ENCODE data around the gene IFITM5.
"Not testable (repeated sequence)": the region's sequence is repeated elsewhere in the genome, so short reads cannot be mapped to it uniquely, and the experiment has no call there.

The IFITM5 gene

GRCh38 chr11:324593-325517 lies 25.5 kb upstream of the IFITM5 start:
- DNase-seq = peak; percentile 24
- not testable (repeated sequence) for H2BK5ac ChIP-seq (ENCODE audit: low read depth, low read length, poor library complexity, severe bottlenecking); H3K4me2 ChIP-seq (ENCODE audit: low read length, poor library complexity, severe bottlenecking); H3K27ac ChIP-seq (ENCODE audit: low read length, poor library complexity, severe bottlenecking); H3K79me1 ChIP-seq (replicated peaks; ENCODE audit: low read length, poor library complexity, severe bottlenecking); H4K91ac ChIP-seq (ENCODE audit: low read length); H3K27me3 ChIP-seq (ENCODE audit: control insufficient read depth in 1 of 2, insufficient read depth in 1 of 2, low read length in 2 of 2); H2AK5ac ChIP-seq (ENCODE audit: low read length, severe bottlenecking); H3K23ac ChIP-seq (ENCODE audit: low read length in 2 of 2); H3K9me3 ChIP-seq (ENCODE audit: control insufficient read depth, low read length); H3K36me3 ChIP-seq (ENCODE audit: control insufficient read depth in 1 of 2, insufficient read depth in 2 of 2, low read depth in 1 of 2, low read length in 2 of 2); H3K14ac ChIP-seq (ENCODE audit: low read length in 2 of 2); H2AFZ ChIP-seq (ENCODE audit: low read depth, low read length)
- Histone ChIP-seq H3K4ac (ENCODE audit: low read depth in 1 of 2, low read length in 2 of 2) (peak overlapping the region in 1 of 2 experiments; percentile 7), H4K8ac (ENCODE audit: low read length) (peak overlapping the region; percentile 87), H3K4me1 (ENCODE audit: control insufficient read depth, insufficient read depth, low read depth, low read length) (peaks cover 32% of the 10 kb centered on the region), H3K4me3 (ENCODE audit: insufficient read depth in 1 of 2, low read depth in 1 of 2, low read length in 2 of 2) (peak overlapping the region in 1 of 2 experiments; percentile 54), H2BK12ac (ENCODE audit: low read length in 2 of 2) (peak overlapping the region in 1 of 2 experiments; percentile 54), H2BK15ac (ENCODE audit: low read depth, poor library complexity, severe bottlenecking) (peak overlapping the region; percentile 23), H2BK120ac (ENCODE audit: low read depth, low read length) (peak overlapping the region; percentile 39), H3K9ac (ENCODE audit: low read length) (peak overlapping the region; percentile 65), H3K18ac (ENCODE audit: low read depth in 1 of 2, low read length in 2 of 2) (peak overlapping the region; percentile 41 to 62)
- 45% methylated on average over 21 of the region's 34 CpGs for WGBS

- peak overlapping the region in 1 of 2 experiments; percentile 7 for H3K4ac ChIP-seq (ENCODE audit: low read depth in 1 of 2, low read length in 2 of 2)
- peak overlapping the region; percentile 65 for H3K9ac ChIP-seq (ENCODE audit: low read length)
- 63% methylated on average over 10 of the region's 11 CpGs for WGBS
- peaks cover 36% of the 10 kb centered on the region for H3K4me1 ChIP-seq (ENCODE audit: control insufficient read depth, insufficient read depth, low read depth, low read length)
- no peaks in the 10 kb centered on the region for H3K36me3 ChIP-seq (ENCODE audit: control insufficient read depth in 1 of 2, insufficient read depth in 2 of 2, low read depth in 1 of 2, low read length in 2 of 2)
- H3K4me3 ChIP-seq (ENCODE audit: insufficient read depth in 1 of 2, low read depth in 1 of 2, low read length in 2 of 2) = no peak overlapping the region
- H2BK12ac ChIP-seq (ENCODE audit: low read length in 2 of 2) = peak overlapping the region in 1 of 2 experiments; percentile 3
- no peak overlapping the region for H3K23ac ChIP-seq (ENCODE audit: low read length in 2 of 2)
- H3K27ac ChIP-seq (ENCODE audit: low read length, poor library complexity, severe bottlenecking) = no peak overlapping the region
- no peak overlapping the region for H2BK5ac ChIP-seq (ENCODE audit: low read depth, low read length, poor library complexity, severe bottlenecking)
- H3K4me2 ChIP-seq (ENCODE audit: low read length, poor library complexity, severe bottlenecking) = no peak overlapping the region
- H3K14ac ChIP-seq (ENCODE audit: low read length in 2 of 2) = no peak overlapping the region
- H3K18ac ChIP-seq (ENCODE audit: low read depth in 1 of 2, low read length in 2 of 2) = peak overlapping the region in 1 of 2 experiments; percentile 41
- H4K91ac ChIP-seq (ENCODE audit: low read length) = no peak overlapping the region
- H3K27me3 ChIP-seq (ENCODE audit: control insufficient read depth in 1 of 2, insufficient read depth in 1 of 2, low read length in 2 of 2) = no peaks in the 10 kb centered on the region
- peak overlapping the region; percentile 48 for H2BK15ac ChIP-seq (ENCODE audit: low read depth, poor library complexity, severe bottlenecking)
- H4K8ac ChIP-seq (ENCODE audit: low read length) = peak overlapping the region; percentile 66
- H2BK120ac ChIP-seq (ENCODE audit: low read depth, low read length) = no peak overlapping the region
- H3K9me3 ChIP-seq (ENCODE audit: control insufficient read depth, low read length) = no peaks in the 10 kb centered on the region
- no peak overlapping the region for H2AFZ ChIP-seq (ENCODE audit: low read depth, low read length)
- H3K79me1 ChIP-seq (replicated peaks; ENCODE audit: low read length, poor library complexity, severe bottlenecking) = peaks cover 2% of the 10 kb centered on the region
- no peak overlapping the region for H2AK5ac ChIP-seq (ENCODE audit: low read length, severe bottlenecking)
- peak; percentile 13 for DNase-seq
These were observed 24.8 kb upstream of the IFITM5 start for GRCh38 chr11:324156-324555.

- Histone ChIP-seq H4K91ac (ENCODE audit: low read length) (peak overlapping the region; percentile 83), H3K4me1 (ENCODE audit: control insufficient read depth, insufficient read depth, low read depth, low read length) (peaks cover 30% of the 10 kb centered on the region), H4K8ac (ENCODE audit: low read length) (peak overlapping the region; percentile 77), H3K9ac (ENCODE audit: low read length) (peak overlapping the region; percentile 95), H2AK5ac (ENCODE audit: low read length, severe bottlenecking) (peak overlapping the region; percentile 81), H3K4me2 (ENCODE audit: low read length, poor library complexity, severe bottlenecking) (peak overlapping the region; percentile 77), H3K4me3 (ENCODE audit: insufficient read depth in 1 of 2, low read depth in 1 of 2, low read length in 2 of 2) (peak overlapping the region; percentile 44 to 95), H3K18ac (ENCODE audit: low read depth in 1 of 2, low read length in 2 of 2) (peak overlapping the region; percentile 79 to 96), H3K14ac (ENCODE audit: low read length in 2 of 2) (peak overlapping the region in 1 of 2 experiments; percentile 87), H3K27ac (ENCODE audit: low read length, poor library complexity, severe bottlenecking) (peak overlapping the region; percentile 65), H2BK12ac (ENCODE audit: low read length in 2 of 2) (peak overlapping the region in 1 of 2 experiments; percentile 21)
- not testable (repeated sequence) for H2BK120ac ChIP-seq (ENCODE audit: low read depth, low read length); H2BK15ac ChIP-seq (ENCODE audit: low read depth, poor library complexity, severe bottlenecking); H3K9me3 ChIP-seq (ENCODE audit: control insufficient read depth, low read length); H2AFZ ChIP-seq (ENCODE audit: low read depth, low read length); H2BK5ac ChIP-seq (ENCODE audit: low read depth, low read length, poor library complexity, severe bottlenecking); H3K27me3 ChIP-seq (ENCODE audit: control insufficient read depth in 1 of 2, insufficient read depth in 1 of 2, low read length in 2 of 2); H3K23ac ChIP-seq (ENCODE audit: low read length in 2 of 2); H3K4ac ChIP-seq (ENCODE audit: low read depth in 1 of 2, low read length in 2 of 2); H3K79me1 ChIP-seq (replicated peaks; ENCODE audit: low read length, poor library complexity, severe bottlenecking); DNase-seq; H3K36me3 ChIP-seq (ENCODE audit: control insufficient read depth in 1 of 2, insufficient read depth in 2 of 2, low read depth in 1 of 2, low read length in 2 of 2)
- WGBS = no CpG with 5 or more reads among the region's 10 CpGs
These were observed 20.6 kb upstream of the IFITM5 start for GRCh38 chr11:319888-320273.

GRCh38 chr11:319121-319887 lies 20.0 kb upstream of the IFITM5 start:
- Histone ChIP-seq H3K4me1 (ENCODE audit: control insufficient read depth, insufficient read depth, low read depth, low read length) (peaks cover 30% of the 10 kb centered on the region), H3K27ac (ENCODE audit: low read length, poor library complexity, severe bottlenecking) (peak overlapping the region; percentile 65), H2BK120ac (ENCODE audit: low read depth, low read length) (peak overlapping the region; percentile 79), H4K8ac (ENCODE audit: low read length) (peak overlapping the region; percentile 77), H3K9ac (ENCODE audit: low read length) (peak overlapping the region; percentile 95), H3K4me2 (ENCODE audit: low read length, poor library complexity, severe bottlenecking) (peak overlapping the region; percentile 77), H2AK5ac (ENCODE audit: low read length, severe bottlenecking) (peak overlapping the region; percentile 81), H4K91ac (ENCODE audit: low read length) (peak overlapping the region; percentile 83), H3K14ac (ENCODE audit: low read length in 2 of 2) (peak overlapping the region in 1 of 2 experiments; percentile 87), H3K4me3 (ENCODE audit: insufficient read depth in 1 of 2, low read depth in 1 of 2, low read length in 2 of 2) (peak overlapping the region; percentile 55 to 95), H2BK12ac (ENCODE audit: low read length in 2 of 2) (peak overlapping the region in 1 of 2 experiments; percentile 21), H3K4ac (ENCODE audit: low read depth in 1 of 2, low read length in 2 of 2) (peak overlapping the region; percentile 87 to 97), H3K23ac (ENCODE audit: low read length in 2 of 2) (peak overlapping the region in 1 of 2 experiments; percentile 34), H3K18ac (ENCODE audit: low read depth in 1 of 2, low read length in 2 of 2) (peak overlapping the region; percentile 79 to 96)
- not testable (repeated sequence) for H3K79me1 ChIP-seq (replicated peaks; ENCODE audit: low read length, poor library complexity, severe bottlenecking); H3K9me3 ChIP-seq (ENCODE audit: control insufficient read depth, low read length); H3K36me3 ChIP-seq (ENCODE audit: control insufficient read depth in 1 of 2, insufficient read depth in 2 of 2, low read depth in 1 of 2, low read length in 2 of 2); H2BK15ac ChIP-seq (ENCODE audit: low read depth, poor library complexity, severe bottlenecking); H3K27me3 ChIP-seq (ENCODE audit: control insufficient read depth in 1 of 2, insufficient read depth in 1 of 2, low read length in 2 of 2); H2AFZ ChIP-seq (ENCODE audit: low read depth, low read length); H2BK5ac ChIP-seq (ENCODE audit: low read depth, low read length, poor library complexity, severe bottlenecking)
- DNase-seq = peak; percentile 32
- WGBS = 31% methylated on average over 13 of the region's 29 CpGs
